Limb (tissue), 2 donors: ENCODE data around the gene NOC4L.
"Not testable (repeated sequence)": the region's sequence is repeated elsewhere in the genome, so short reads cannot be mapped to it uniquely, and the experiment has no call there.

Experiments
- DNase-seq, 2 donors: peaks; one replicate each; pipeline ENCODE4 v3.0.0-alpha.2; 2016; ENCODE audit errors: extremely low spot score in 2 of 2

The NOC4L gene

GRCh38 chr12:132123970-132124765 lies 20.1 kb upstream of the NOC4L start:
- DNase-seq: no peak

GRCh38 chr12:132124766-132125425 lies 19.4 kb upstream of the NOC4L start:
- DNase-seq: no peak

- no peak for DNase-seq
Observed at GRCh38 chr12:132125736-132126135, 18.5 kb upstream of the NOC4L start.

GRCh38 chr12:132127041-132127440 lies 17.2 kb upstream of the NOC4L start:
- no peak for DNase-seq

- DNase-seq: no peak
Observed at GRCh38 chr12:132129007-132129406, 15.2 kb upstream of the NOC4L start.

GRCh38 chr12:132130690-132131089 lies 13.6 kb upstream of the NOC4L start:
- DNase-seq: no peak

- DNase-seq: no peak
Observed at GRCh38 chr12:132131229-132131628, 13.0 kb upstream of the NOC4L start.

- DNase-seq: no peak
Observed at GRCh38 chr12:132131952-132132351, 12.3 kb upstream of the NOC4L start.

GRCh38 chr12:132132609-132133430 lies 11.4 kb upstream of the NOC4L start:
- no peak for DNase-seq

- DNase-seq: peak in 1 of 2 donors; percentile 34
Observed at GRCh38 chr12:132133952-132134652, 10.2 kb upstream of the NOC4L start.

GRCh38 chr12:132134653-132135183 lies 9.5 kb upstream of the NOC4L start:
- DNase-seq: not testable (repeated sequence)

- DNase-seq: not testable (repeated sequence)
Observed at GRCh38 chr12:132136226-132136625, 8.0 kb upstream of the NOC4L start.

- no peak for DNase-seq
Observed at GRCh38 chr12:132137483-132138125, 6.7 kb upstream of the NOC4L start.

- DNase-seq: no peak
Observed at GRCh38 chr12:132138941-132139871, 5.1 kb upstream of the NOC4L start.

GRCh38 chr12:132139912-132140311 lies 4.3 kb upstream of the NOC4L start:
- DNase-seq: no peak

- no peak for DNase-seq
Observed at GRCh38 chr12:132140501-132140900, 3.8 kb upstream of the NOC4L start.

- no peak for DNase-seq
Observed at GRCh38 chr12:132140918-132141841, 3.1 kb upstream of the NOC4L start.

GRCh38 chr12:132141976-132142678 lies 2.1 kb upstream of the NOC4L start:
- DNase-seq: no peak
